Natural killer cell (primary cell): ENCODE measurements around the gene VPS45. TPM values are rescaled to one million over a fixed set of nuclear protein-coding genes. Genes with fewer than 3 reads are reported as not detected.

ENCODE experiments used
- ATAC-seq, 3 donors: fragments of 150-1000 bp in 2 of 3; fragments of 200-7000 bp in 1 of 3; cut with Tn5 transposase; 1 replicate in 1 of 3; 2 replicates in 2 of 3; pipeline ENCODE4 v1.10.0; 2021; ENCODE audit warnings: mild to moderate bottlenecking in 2 of 3, moderate library complexity in 2 of 3
- DNase-seq, 2 donors: peaks; one replicate each; pipeline versions ENCODE4 v3.0.0 to v3.0.0-alpha.2; 2013 to 2021; ENCODE audit warnings: mixed read lengths in 1 of 2
- H3K27ac ChIP-seq: one replicate; pipeline ENCODE4 v1.5.1; 2013; ENCODE audit warnings: mild to moderate bottlenecking, low read length
- H3K27me3 ChIP-seq: one replicate; pipeline ENCODE4 v1.6.1; 2013; ENCODE audit warnings: low read length; ENCODE audit not compliant: control insufficient read depth, insufficient read depth
- H3K36me3 ChIP-seq: one replicate; pipeline ENCODE4 v1.6.1; 2013; ENCODE audit warnings: low read length; ENCODE audit not compliant: control insufficient read depth, insufficient read depth
- H3K4me1 ChIP-seq: one replicate; pipeline ENCODE4 v1.6.1; 2013; ENCODE audit warnings: low read length; ENCODE audit not compliant: control insufficient read depth, insufficient read depth
- H3K4me3 ChIP-seq: one replicate; pipeline ENCODE4 v1.5.1; 2013; ENCODE audit warnings: low read length
- H3K9me3 ChIP-seq: one replicate; pipeline ENCODE4 v1.6.1; 2013; ENCODE audit warnings: low read length; ENCODE audit not compliant: control insufficient read depth, insufficient read depth
- H3K27ac Mint-ChIP-seq, 2 donors: one replicate each; pipeline ENCODE4 v1.8.0; 2022; ENCODE audit warnings: mild to moderate bottlenecking in 2 of 2, mixed read lengths in 2 of 2, moderate library complexity in 1 of 2
- H3K27me3 Mint-ChIP-seq, 2 donors: one replicate each; pipeline ENCODE4 v1.8.0; 2022; ENCODE audit warnings: low read depth in 2 of 2, mixed read lengths in 2 of 2
- H3K36me3 Mint-ChIP-seq: one replicate; pipeline ENCODE4 v1.8.0; 2022; ENCODE audit warnings: mixed read lengths
- H3K4me1 Mint-ChIP-seq, 2 donors: one replicate each; pipeline ENCODE4 v1.8.0; 2022; ENCODE audit warnings: mixed read lengths in 2 of 2
- H3K4me3 Mint-ChIP-seq: one replicate; pipeline ENCODE4 v1.8.0; 2022; ENCODE audit warnings: mild to moderate bottlenecking, moderate library complexity, mixed read lengths
- H3K9me3 Mint-ChIP-seq, 2 donors: one replicate each; pipeline ENCODE4 v1.8.0; 2022; ENCODE audit warnings: mixed read lengths in 2 of 2
- CTCF ChIP-seq: fragments of 200-600 bp; IDR thresholded peaks from one replicate; pipeline ENCODE4 v1.8.0; 2022; ENCODE audit warnings: antibody characterized with exemption
- WGBS: methylation state at CpG from one replicate; pipeline ENCODE4 v1.1.7; 2013; ENCODE audit warnings: missing lambda C conversion rate; ENCODE audit not compliant: insufficient coverage; 5-methylcytosine and 5-hydroxymethylcytosine counted together
- intact Hi-C: fragments of 100-400 bp; cut with micrococcal nuclease; formaldehyde crosslinking; loops from one replicate; pipeline ENCODE4 v1.14.2; 2022
- total RNA-seq, 4 donors: library from RNA; stranded (reverse); fragments of 120-200 nt in 1 of 4; gene quantifications; one replicate each; pipeline versions ENCODE4 v1.2.3 to v1.2.4, GENCODE V29; 2013 to 2022

VPS45 gene
- total RNA-seq, 3 donors from 2014 or later (not counting 1 experiment from before 2014, with no cell fraction given) = 28.8 to 41.1 (median 33.0) TPM

- H3K27ac Mint-ChIP-seq = no peak overlapping the region
Observed at GRCh38 chr1:150082494-150082893, 14.9 kb downstream of the VPS45 start.

GRCh38 chr1:150083907-150084306 is 16.3 kb downstream of the VPS45 start:
- H3K27ac Mint-ChIP-seq = no peak overlapping the region
- Histone ChIP-seq H3K4me3 (no peak overlapping the region), H3K9me3 (no peaks in the 10 kb centered on the region), H3K36me3 (peaks cover 48% of the 10 kb centered on the region), H3K27ac (no peak overlapping the region), H3K27me3 (no peaks in the 10 kb centered on the region), H3K4me1 (no peaks in the 10 kb centered on the region)
- H3K36me3 Mint-ChIP-seq = peaks cover 15% of the 10 kb centered on the region
- ATAC-seq (no peak), DNase-seq (no peak)
- H3K4me1 Mint-ChIP-seq = no peaks in the 10 kb centered on the region
- intact Hi-C loops = no loop called here
- H3K27me3 Mint-ChIP-seq = no peaks in the 10 kb centered on the region
- H3K9me3 Mint-ChIP-seq = no peaks in the 10 kb centered on the region
- no peak for TF ChIP-seq CTCF
- no peak overlapping the region for H3K4me3 Mint-ChIP-seq

More at GRCh38 chr1:150082494-150082893, 14.9 kb downstream of the VPS45 start:
- intact Hi-C loops = no loop called here
- WGBS = 94% methylated on average over 4 of the region's 4 CpGs
- H3K4me3 Mint-ChIP-seq = no peak overlapping the region
- H3K4me1 ChIP-seq = no peaks in the 10 kb centered on the region
- H3K27me3 ChIP-seq = no peaks in the 10 kb centered on the region
- ATAC-seq = no peak
- no peaks in the 10 kb centered on the region for H3K4me1 Mint-ChIP-seq
- H3K27ac ChIP-seq = no peak overlapping the region
- no peak for DNase-seq
- no peaks in the 10 kb centered on the region for H3K9me3 Mint-ChIP-seq
- peaks cover 51% of the 10 kb centered on the region for H3K36me3 ChIP-seq
- no peak for TF ChIP-seq CTCF
- H3K4me3 ChIP-seq = no peak overlapping the region
- H3K36me3 Mint-ChIP-seq = peaks cover 23% of the 10 kb centered on the region
- no peaks in the 10 kb centered on the region for H3K27me3 Mint-ChIP-seq
- no peaks in the 10 kb centered on the region for H3K9me3 ChIP-seq

GRCh38 chr1:150085406-150085805 is 17.8 kb downstream of the VPS45 start:
- no peak overlapping the region for H3K27ac ChIP-seq
- H3K36me3 ChIP-seq = peaks cover 38% of the 10 kb centered on the region
- no peak overlapping the region for H3K4me3 ChIP-seq
- no peak for DNase-seq
- H3K9me3 ChIP-seq = no peaks in the 10 kb centered on the region
- H3K4me3 Mint-ChIP-seq = no peak overlapping the region
- WGBS = 91% methylated on average over 1 of the region's 2 CpGs
- no peaks in the 10 kb centered on the region for H3K9me3 Mint-ChIP-seq
- no peaks in the 10 kb centered on the region for H3K27me3 ChIP-seq
- H3K27me3 Mint-ChIP-seq = no peaks in the 10 kb centered on the region
- H3K27ac Mint-ChIP-seq = no peak overlapping the region
- intact Hi-C loops = no loop called here
- TF ChIP-seq CTCF = no peak
- H3K4me1 Mint-ChIP-seq = peaks cover 0 to 5% of the 10 kb centered on the region in 2 donors
- H3K4me1 ChIP-seq = peaks cover 2% of the 10 kb centered on the region
- no peak for ATAC-seq
- H3K36me3 Mint-ChIP-seq = peaks cover 15% of the 10 kb centered on the region

DNA sequence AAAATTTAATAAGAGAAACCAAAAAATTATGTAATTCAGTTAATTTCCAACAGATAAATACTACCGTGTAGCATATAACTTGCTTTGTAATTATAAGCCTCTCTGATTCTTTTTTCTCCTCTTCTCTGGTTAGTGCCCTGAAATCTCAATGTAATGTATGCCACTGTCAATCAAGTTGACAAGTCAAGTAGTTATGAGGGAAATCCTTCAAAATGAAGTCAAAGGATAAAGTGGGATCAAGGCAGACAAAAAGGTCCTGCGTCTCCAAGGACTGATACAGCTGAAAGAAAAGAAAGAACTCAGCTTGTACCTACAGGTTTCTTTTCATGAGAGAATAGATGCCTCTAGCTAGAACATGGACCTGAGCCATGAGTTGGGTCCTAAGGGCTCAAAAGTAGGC is 19.8 kb downstream of the VPS45 start:
- H3K36me3 ChIP-seq = peaks cover 34% of the 10 kb centered on the region
- H3K4me3 ChIP-seq = no peak overlapping the region
- no peak for ATAC-seq
- H3K9me3 ChIP-seq = no peaks in the 10 kb centered on the region
- peaks cover 2% of the 10 kb centered on the region for H3K4me1 ChIP-seq
- H3K27ac Mint-ChIP-seq = no peak overlapping the region
- peaks cover 15% of the 10 kb centered on the region for H3K36me3 Mint-ChIP-seq
- 100% methylated on average over 2 of the region's 2 CpGs for WGBS
- H3K27me3 Mint-ChIP-seq = no peaks in the 10 kb centered on the region
- no peaks in the 10 kb centered on the region for H3K27me3 ChIP-seq
- no peak for DNase-seq
- H3K27ac ChIP-seq = no peak overlapping the region
- H3K4me1 Mint-ChIP-seq = peaks cover 4 to 10% of the 10 kb centered on the region in 2 donors
- intact Hi-C loops = no loop called here
- TF ChIP-seq CTCF = no peak
- no peak overlapping the region for H3K4me3 Mint-ChIP-seq
- no peaks in the 10 kb centered on the region for H3K9me3 Mint-ChIP-seq
